Vagina (tissue), 2 donors: ENCODE data around the gene UNC50.

Experiments used
- CTCF ChIP-seq, 3 experiments: fragments of 450-650 bp in 2 of 3; fragments of 200-600 bp in 1 of 3; sonication (generic) in 1 of 3; IDR thresholded peaks; one replicate each; pipeline ENCODE4 v1.5.1; 2017 to 2019; ENCODE audit warnings: antibody characterized with exemption in 3 of 3, mild to moderate bottlenecking in 2 of 3, moderate library complexity in 2 of 3
- POLR2A ChIP-seq, 2 donors: fragments of 450-650 bp; IDR thresholded peaks; one replicate each; pipeline ENCODE4 v1.6.1; 2017; ENCODE audit warnings: antibody characterized with exemption in 2 of 2, mild to moderate bottlenecking in 2 of 2, moderate library complexity in 2 of 2
- POLR2AphosphoS5 ChIP-seq, 2 donors: sonication (generic); formaldehyde crosslinking; IDR thresholded peaks; one replicate each; pipeline ENCODE4 v1.9.0; 2017; ENCODE audit warnings: antibody characterized with exemption in 2 of 2, mild to moderate bottlenecking in 2 of 2, low read depth in 1 of 2; ENCODE audit not compliant: insufficient read depth in 1 of 2

- TF ChIP-seq CTCF (IDR thresholded peaks at IDR 0.05) (no peak), POLR2A (IDR thresholded peaks at IDR 0.05) (no peak), POLR2AphosphoS5 (IDR thresholded peaks at IDR 0.05; ENCODE audit: insufficient read depth in 1 of 2, low read depth in 1 of 2) (no peak)
Measured at GRCh38 chr2:98647636-98648035, 39.2 kb downstream of the UNC50 start.
